Fibroblast of lung (primary cell): ENCODE measurements around the gene IFNA10. TPM values are rescaled to one million over a fixed set of nuclear protein-coding genes. Genes with fewer than 3 reads are reported as not detected.
"Not testable (repeated sequence)": the region's sequence is repeated elsewhere in the genome, so short reads cannot be mapped to it uniquely, and the experiment has no call there.

Experiments
- DNase-seq, 2 donors: peaks; one replicate each; pipeline versions ENCODE4 v3.0.0 to v3.0.0-alpha.2; 2010; ENCODE audit warnings: low read depth in 2 of 2
- H2AFZ ChIP-seq: 2 replicates; pipeline ENCODE4 v1.5.1; 2012; ENCODE audit warnings: low read length, control low read depth, inconsistent platforms
- H3K27ac ChIP-seq: 2 replicates; pipeline ENCODE4 v1.5.1; 2011; ENCODE audit warnings: low read length, control low read depth; ENCODE audit not compliant: insufficient read depth
- H3K27me3 ChIP-seq: 2 replicates; pipeline ENCODE4 v1.5.1; 2011; ENCODE audit warnings: mild to moderate bottlenecking, low read length; ENCODE audit not compliant: control insufficient read depth, insufficient read depth
- H3K36me3 ChIP-seq: 2 replicates; pipeline ENCODE4 v1.5.1; 2011; ENCODE audit warnings: low read length; ENCODE audit not compliant: control insufficient read depth, insufficient read depth
- H3K4me1 ChIP-seq: 2 replicates; pipeline ENCODE4 v1.5.1; 2011; ENCODE audit warnings: low read length; ENCODE audit not compliant: control insufficient read depth, insufficient read depth; ENCODE audit errors: extremely low read depth
- H3K4me2 ChIP-seq: 2 replicates; pipeline ENCODE4 v1.5.1; 2011; ENCODE audit warnings: low read length, control low read depth; ENCODE audit not compliant: insufficient read depth; ENCODE audit errors: extremely low read depth
- H3K4me3 ChIP-seq, 4 experiments: fragments of 200-600 bp in 1 of 4; sonication (generic) in 1 of 4; replicated peaks in 1 of 4; 2 replicates each; pipeline ENCODE4 v1.5.1; 2011 to 2016; ENCODE audit warnings: low read length in 4 of 4, low read depth in 3 of 4, mild to moderate bottlenecking in 3 of 4, control low read depth in 2 of 4, inconsistent platforms in 1 of 4, mixed read lengths in 1 of 4; ENCODE audit not compliant: insufficient read depth in 1 of 4; ENCODE audit errors: control extremely low read depth in 1 of 4
- H3K79me2 ChIP-seq: 2 replicates; pipeline ENCODE4 v1.5.1; 2012; ENCODE audit warnings: mild to moderate bottlenecking, low read length, inconsistent platforms; ENCODE audit not compliant: control insufficient read depth, insufficient read depth
- H3K9ac ChIP-seq: 2 replicates; pipeline ENCODE4 v1.5.1; 2011; ENCODE audit warnings: mild to moderate bottlenecking, low read length, control low read depth; ENCODE audit not compliant: insufficient read depth
- H3K9me3 ChIP-seq: 2 replicates; pipeline ENCODE4 v1.5.1; 2012; ENCODE audit warnings: low read depth, low read length; ENCODE audit not compliant: control insufficient read depth, insufficient read depth
- H4K20me1 ChIP-seq: 2 replicates; pipeline ENCODE4 v1.5.1; 2011; ENCODE audit warnings: low read length; ENCODE audit not compliant: control insufficient read depth, insufficient read depth; ENCODE audit errors: extremely low read depth
- EZH2 ChIP-seq: IDR thresholded peaks from 2 replicates; pipeline ENCODE4 v1.5.1; 2012; ENCODE audit warnings: low read length, control low read depth, mild to moderate bottlenecking; ENCODE audit errors: missing control alignments
- polyA plus RNA-seq, 2 donors: library from polyadenylated mRNA; depleted of rRNA in 1 of 2; stranded (reverse) in 1 of 2; unstranded in 1 of 2; fragments of >200 nt; gene quantifications; 2 replicates each; pipeline ENCODE4 v1.2.1, GENCODE V29; 2011 to 2012; ENCODE audit warnings: missing spikeins in 1 of 2
- total RNA-seq: library from RNA; depleted of rRNA; stranded (reverse); fragments of >200 nt; gene quantifications from 2 replicates; pipeline ENCODE4 v1.2.1, GENCODE V29; 2014
- TF ChIP-seq, protein P1 (sequence below), 2 donors: IDR thresholded peaks in 1 of 2; conservative IDR thresholded peaks in 1 of 2; 1 replicate in 1 of 2; 2 replicates in 1 of 2; pipeline ENCODE4 v1.5.1; 2011 to 2012; ENCODE audit warnings: low read length in 2 of 2, control low read depth in 1 of 2, inconsistent platforms in 1 of 2, low read depth in 1 of 2, mild to moderate bottlenecking in 1 of 2

The IFNA10 gene
- total and polyA plus RNA-seq, 2 donors (not counting 1 experiment from before 2014, with no cell fraction given): not detected

GRCh38 chr9:21205204-21205603 is 1.7 kb downstream of the IFNA10 start:
- no peaks in the 10 kb centered on the region for H3K4me1 ChIP-seq
- H3K4me2 ChIP-seq: no peak overlapping the region
- no peak overlapping the region for H3K27ac ChIP-seq
- no peak overlapping the region for H2AFZ ChIP-seq
- no peak for DNase-seq
- H3K27me3 ChIP-seq: no peaks in the 10 kb centered on the region
- TF ChIP-seq EZH2: no peak
- TF ChIP-seq, protein P1, sequence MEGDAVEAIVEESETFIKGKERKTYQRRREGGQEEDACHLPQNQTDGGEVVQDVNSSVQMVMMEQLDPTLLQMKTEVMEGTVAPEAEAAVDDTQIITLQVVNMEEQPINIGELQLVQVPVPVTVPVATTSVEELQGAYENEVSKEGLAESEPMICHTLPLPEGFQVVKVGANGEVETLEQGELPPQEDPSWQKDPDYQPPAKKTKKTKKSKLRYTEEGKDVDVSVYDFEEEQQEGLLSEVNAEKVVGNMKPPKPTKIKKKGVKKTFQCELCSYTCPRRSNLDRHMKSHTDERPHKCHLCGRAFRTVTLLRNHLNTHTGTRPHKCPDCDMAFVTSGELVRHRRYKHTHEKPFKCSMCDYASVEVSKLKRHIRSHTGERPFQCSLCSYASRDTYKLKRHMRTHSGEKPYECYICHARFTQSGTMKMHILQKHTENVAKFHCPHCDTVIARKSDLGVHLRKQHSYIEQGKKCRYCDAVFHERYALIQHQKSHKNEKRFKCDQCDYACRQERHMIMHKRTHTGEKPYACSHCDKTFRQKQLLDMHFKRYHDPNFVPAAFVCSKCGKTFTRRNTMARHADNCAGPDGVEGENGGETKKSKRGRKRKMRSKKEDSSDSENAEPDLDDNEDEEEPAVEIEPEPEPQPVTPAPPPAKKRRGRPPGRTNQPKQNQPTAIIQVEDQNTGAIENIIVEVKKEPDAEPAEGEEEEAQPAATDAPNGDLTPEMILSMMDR (conservative IDR thresholded peaks at IDR 0.05 in 1 of 2, IDR thresholded peaks at IDR 0.05 in 1 of 2; ENCODE audit: low read depth in 1 of 2, low read length in 2 of 2): no peak
- H3K36me3 ChIP-seq: no peaks in the 10 kb centered on the region
- H4K20me1 ChIP-seq: no peaks in the 10 kb centered on the region
- H3K79me2 ChIP-seq: no peaks in the 10 kb centered on the region
- no peak overlapping the region for H3K9ac ChIP-seq
- no peak overlapping the region for H3K4me3 ChIP-seq
- H3K9me3 ChIP-seq: no peaks in the 10 kb centered on the region

GRCh38 chr9:21202105-21202504 is 4.8 kb downstream of the IFNA10 start, which contains the start of gene IFNA7:
Gene IFNA7 (minus strand): TSS chr9:21202205. CDS start chr9:21202165, 40 bp downstream.
- not testable (repeated sequence) for H3K36me3 ChIP-seq, H4K20me1 ChIP-seq, H2AFZ ChIP-seq, H3K4me2 ChIP-seq, H3K9ac ChIP-seq, H3K4me1 ChIP-seq, H3K79me2 ChIP-seq, H3K4me3 ChIP-seq, H3K27me3 ChIP-seq, H3K27ac ChIP-seq, DNase-seq, H3K9me3 ChIP-seq

GRCh38 chr9:21194867-21195776 is 11.8 kb downstream of the IFNA10 start:
- not testable (repeated sequence) for H2AFZ ChIP-seq, H4K20me1 ChIP-seq, H3K27me3 ChIP-seq, H3K27ac ChIP-seq, H3K9ac ChIP-seq, H3K4me1 ChIP-seq, H3K36me3 ChIP-seq, H3K4me3 ChIP-seq, H3K9me3 ChIP-seq, H3K79me2 ChIP-seq, H3K4me2 ChIP-seq
- DNase-seq: peak; percentile 2 to 14
- TF ChIP-seq, protein P1 (conservative IDR thresholded peaks at IDR 0.05 in 1 of 2, IDR thresholded peaks at IDR 0.05 in 1 of 2; ENCODE audit: low read depth in 1 of 2, low read length in 2 of 2): peak; percentile 42 to 56

GRCh38 chr9:21187487-21187886 is 19.5 kb downstream of the IFNA10 start, which contains the start of gene IFNA4:
Gene IFNA4 (minus strand): TSS chr9:21187587. CDS start chr9:21187531, 56 bp downstream.
- H3K9me3 ChIP-seq, H4K20me1 ChIP-seq, DNase-seq, H3K4me1 ChIP-seq, H2AFZ ChIP-seq, H3K27ac ChIP-seq, H3K9ac ChIP-seq, H3K4me3 ChIP-seq, H3K36me3 ChIP-seq, H3K79me2 ChIP-seq, H3K27me3 ChIP-seq, H3K4me2 ChIP-seq: not testable (repeated sequence)
